H9 (cell line): ENCODE measurements around the gene ENO3. TPM values are rescaled to one million over a fixed set of nuclear protein-coding genes. Genes with fewer than 3 reads are reported as not detected.

Experiments
- DNase-seq: peaks from one replicate; pipeline ENCODE4 v3.0.0-alpha.2; 2017
- H2AFZ ChIP-seq: one replicate; pipeline ENCODE4 v1.6.1; 2013; ENCODE audit warnings: mild to moderate bottlenecking, low read length, control low read depth, moderate library complexity
- H2AK5ac ChIP-seq: 2 replicates; pipeline ENCODE4 v1.6.1; 2013; ENCODE audit warnings: low read length, control low read depth, mixed read lengths; ENCODE audit not compliant: insufficient read length
- H2BK120ac ChIP-seq: one replicate; pipeline ENCODE4 v1.6.1; 2013; ENCODE audit warnings: low read depth, mild to moderate bottlenecking, low read length, control low read depth, inconsistent platforms; ENCODE audit not compliant: poor library complexity, severe bottlenecking
- H2BK12ac ChIP-seq: 2 replicates; pipeline ENCODE4 v1.6.1; 2013; ENCODE audit warnings: low read length, control low read depth, mixed read lengths, low read depth; ENCODE audit not compliant: insufficient read length
- H2BK15ac ChIP-seq: 2 replicates; pipeline ENCODE4 v1.6.1; 2013; ENCODE audit warnings: low read depth, low read length, control low read depth
- H2BK20ac ChIP-seq: one replicate; pipeline ENCODE4 v1.6.1; 2013; ENCODE audit warnings: low read depth, mild to moderate bottlenecking, low read length, control low read depth, inconsistent platforms; ENCODE audit not compliant: poor library complexity, severe bottlenecking
- H2BK5ac ChIP-seq: 2 replicates; pipeline ENCODE4 v1.6.1; 2013; ENCODE audit warnings: low read length, control low read depth, mixed read lengths; ENCODE audit not compliant: insufficient read length
- H3K14ac ChIP-seq: 2 replicates; pipeline ENCODE4 v1.6.1; 2013; ENCODE audit warnings: low read length, control low read depth; ENCODE audit not compliant: insufficient read depth
- H3K18ac ChIP-seq: 2 replicates; pipeline ENCODE4 v1.6.1; 2013; ENCODE audit warnings: low read depth, mild to moderate bottlenecking, mixed read lengths, low read length, control low read depth; ENCODE audit not compliant: insufficient read length
- H3K23ac ChIP-seq: 2 replicates; pipeline ENCODE4 v1.6.1; 2013; ENCODE audit warnings: low read length, control low read depth, mixed read lengths, low read depth; ENCODE audit not compliant: insufficient read length
- H3K23me2 ChIP-seq: 2 replicates; pipeline ENCODE4 v1.6.1; 2013; ENCODE audit warnings: low read depth, mild to moderate bottlenecking, mixed read lengths, low read length, control low read depth; ENCODE audit not compliant: insufficient read length, poor library complexity, severe bottlenecking
- H3K27ac ChIP-seq: 2 replicates; pipeline ENCODE4 v1.5.1; 2013; ENCODE audit warnings: low read length, control low read depth, mixed read lengths, low read depth; ENCODE audit not compliant: insufficient read length
- H3K27me3 ChIP-seq: 2 replicates; pipeline ENCODE4 v1.6.1; 2013; ENCODE audit warnings: low read length, control low read depth, inconsistent platforms; ENCODE audit not compliant: insufficient read depth
- H3K4ac ChIP-seq: 2 replicates; pipeline ENCODE4 v1.6.1; 2013; ENCODE audit warnings: low read depth, mild to moderate bottlenecking, control low read depth, inconsistent platforms, low read length, moderate library complexity
- H3K4me1 ChIP-seq: 2 replicates; pipeline ENCODE4 v1.6.1; 2013; ENCODE audit warnings: low read length, control low read depth, inconsistent platforms; ENCODE audit not compliant: insufficient read depth
- H3K4me2 ChIP-seq: 2 replicates; pipeline ENCODE4 v1.6.1; 2013; ENCODE audit warnings: low read length, control low read depth, mixed read lengths; ENCODE audit not compliant: insufficient read length, insufficient read depth
- H3K56ac ChIP-seq: 2 replicates; pipeline ENCODE4 v1.6.1; 2013; ENCODE audit warnings: low read depth, mild to moderate bottlenecking, mixed read lengths, low read length, control low read depth; ENCODE audit not compliant: insufficient read length
- H3K79me1 ChIP-seq: 2 replicates; pipeline ENCODE4 v1.6.1; 2013; ENCODE audit warnings: low read depth, mild to moderate bottlenecking, moderate library complexity, low read length, control low read depth, inconsistent platforms; ENCODE audit not compliant: insufficient read depth, poor library complexity, severe bottlenecking
- H3K79me2 ChIP-seq: 2 replicates; pipeline ENCODE4 v1.6.1; 2013; ENCODE audit warnings: low read length, control low read depth, inconsistent platforms; ENCODE audit not compliant: insufficient read depth
- H3K9ac ChIP-seq: 2 replicates; pipeline ENCODE4 v1.6.1; 2013; ENCODE audit warnings: low read length, control low read depth, mixed read lengths; ENCODE audit not compliant: insufficient read length; ENCODE audit errors: extremely low read depth
- H3K9me3 ChIP-seq: one replicate; pipeline ENCODE4 v1.6.1; 2013; ENCODE audit warnings: low read depth, low read length, inconsistent platforms; ENCODE audit not compliant: control insufficient read depth
- H3T11ph ChIP-seq: one replicate; pipeline ENCODE4 v1.6.1; 2013; ENCODE audit warnings: mild to moderate bottlenecking, low read length, control low read depth, inconsistent platforms
- H4K20me1 ChIP-seq: one replicate; pipeline ENCODE4 v1.6.1; 2013; ENCODE audit not compliant: control insufficient read depth, insufficient read length, insufficient read depth
- H4K5ac ChIP-seq: 2 replicates; pipeline ENCODE4 v1.6.1; 2013; ENCODE audit warnings: low read depth, mild to moderate bottlenecking, mixed read lengths, low read length, control low read depth; ENCODE audit not compliant: insufficient read length
- H4K8ac ChIP-seq: replicated peaks from 2 replicates; pipeline ENCODE4 v1.6.1; 2013; ENCODE audit warnings: low read length, control low read depth, mixed read lengths, low read depth; ENCODE audit not compliant: insufficient read length
- H4K91ac ChIP-seq: 2 replicates; pipeline ENCODE4 v1.6.1; 2013; ENCODE audit warnings: low read depth, mild to moderate bottlenecking, moderate library complexity, mixed read lengths, low read length, control low read depth; ENCODE audit not compliant: insufficient read length
- H3K27ac Mint-ChIP-seq, 3 experiments: 2 replicates in 2 of 3; 3 replicates in 1 of 3; pipeline ENCODE4 v1.8.0; 2020 to 2021; ENCODE audit warnings: mixed read lengths in 3 of 3, mild to moderate bottlenecking in 1 of 3, moderate library complexity in 1 of 3
- H3K27me3 Mint-ChIP-seq: 2 replicates; pipeline ENCODE4 v1.8.0; 2021; ENCODE audit warnings: low read depth, mild to moderate bottlenecking, moderate library complexity, mixed read lengths
- H3K36me3 Mint-ChIP-seq, 3 experiments: 2 replicates in 2 of 3; 3 replicates in 1 of 3; pipeline ENCODE4 v1.8.0; 2020 to 2021; ENCODE audit warnings: low read depth in 3 of 3, mixed read lengths in 3 of 3; ENCODE audit not compliant: insufficient read depth in 1 of 3
- H3K4me1 Mint-ChIP-seq, 2 experiments: 2 replicates each; pipeline ENCODE4 v1.8.0; 2020; ENCODE audit warnings: mixed read lengths in 2 of 2
- H3K4me3 Mint-ChIP-seq, 2 experiments: 2 replicates in 1 of 2; 3 replicates in 1 of 2; pipeline ENCODE4 v1.8.0; 2020 to 2021; ENCODE audit warnings: mild to moderate bottlenecking in 2 of 2, mixed read lengths in 2 of 2, moderate library complexity in 1 of 2
- H3K9me3 Mint-ChIP-seq, 2 experiments: 2 replicates in 1 of 2; 3 replicates in 1 of 2; pipeline ENCODE4 v1.8.0; 2020; ENCODE audit warnings: mild to moderate bottlenecking in 2 of 2, mixed read lengths in 2 of 2, moderate library complexity in 1 of 2
- CTCF ChIP-seq: fragments of 200-600 bp; sonication (generic); conservative IDR thresholded peaks from 3 replicates; pipeline ENCODE4 v1.8.0; 2021; ENCODE audit warnings: antibody characterized with exemption, mild to moderate bottlenecking
- WGBS: extraction: QIAGEN DNeasy Blood & Tissue Kit; methylation state at CpG from one replicate; pipeline ENCODE4 v1.1.7; 2013; ENCODE audit warnings: missing lambda C conversion rate, low lambda C conversion rate, mixed read lengths; ENCODE audit not compliant: insufficient read length; ENCODE audit errors: extremely low coverage; 5-methylcytosine and 5-hydroxymethylcytosine counted together
- total RNA-seq: library from RNA; stranded (reverse); gene quantifications from 2 replicates; pipeline ENCODE4 v1.2.1, GENCODE V29; 2021

The ENO3 gene
- total RNA-seq, 1 experiment from 2014 or later = 25.4 TPM

- peaks cover 2% of the 10 kb centered on the region; the same call in 1 of the 2 replicates for H3K79me2 ChIP-seq
- H4K8ac ChIP-seq = no peak overlapping the region
- no peak overlapping the region for H3K27ac ChIP-seq
- H3K14ac ChIP-seq = peak overlapping the region; percentile 94; the same call in 1 of the 2 replicates
- no peak overlapping the region for H4K91ac ChIP-seq
- peak overlapping the region; percentile 77 for H3K4me2 ChIP-seq
- no peaks in the 10 kb centered on the region; the same call in 1 of the 2 replicates for H3K27me3 ChIP-seq
- no peaks in the 10 kb centered on the region for H4K20me1 ChIP-seq
- no peak overlapping the region for H2BK20ac ChIP-seq
- H3K18ac ChIP-seq = peak overlapping the region; percentile 46
- H2BK5ac ChIP-seq = no peak overlapping the region
- no peak overlapping the region for H2BK15ac ChIP-seq
- no peak overlapping the region for H4K5ac ChIP-seq
- DNase-seq = no peak
- H3K23me2 ChIP-seq = peaks cover 23% of the 10 kb centered on the region
- no peak overlapping the region for H2AFZ ChIP-seq
- no peak overlapping the region for H3K56ac ChIP-seq
- H3K9me3 ChIP-seq = no peaks in the 10 kb centered on the region
- no peak overlapping the region for H3K23ac ChIP-seq
- H2AK5ac ChIP-seq = no peak overlapping the region
- H3T11ph ChIP-seq = no peak overlapping the region
- H3K4me1 ChIP-seq = peaks cover 10% of the 10 kb centered on the region; the same call in 1 of the 2 replicates
- peaks cover 2% of the 10 kb centered on the region for H3K79me1 ChIP-seq
- no peak for TF ChIP-seq CTCF
- Mint-ChIP-seq H3K36me3 (peaks cover 32 to 47% (median 47%) of the 10 kb centered on the region in 3 experiments), H3K4me1 (peaks cover 36 to 38% of the 10 kb centered on the region in 2 experiments), H3K9me3 (peaks cover 5 to 21% of the 10 kb centered on the region in 2 experiments; a peak in 4 of 5 replicates), H3K27me3 (peaks cover 14% of the 10 kb centered on the region), H3K27ac (peak overlapping the region in 1 of 3 experiments; percentile 56; a peak in 5 of 7 replicates), H3K4me3 (no peak overlapping the region)
- H3K4ac ChIP-seq = no peak overlapping the region
- WGBS = no CpG with 5 or more reads among the region's 15 CpGs
- H2BK12ac ChIP-seq = no peak overlapping the region
- peak overlapping the region; percentile 69 for H3K9ac ChIP-seq
- no peak overlapping the region for H2BK120ac ChIP-seq
Observed at GRCh38 chr17:4969047-4969550, 18.2 kb downstream of the ENO3 start.
